Measurements from ENCODE around the gene ENTREP3. TPM values are rescaled to one million over a fixed set of nuclear protein-coding genes. Genes with fewer than 3 reads are reported as not detected.
A peak's percentile ranks its signal among the peaks of the same experiment; 100 is the strongest.

ENTREP3 gene
- total RNA-seq, 1 donor: 6.5 TPM

- H3K9me3 ChIP-seq (ENCODE audit: low read depth, low read length): no peaks in the 10 kb centered on the region
- peaks cover 81% of the 10 kb centered on the region for H3K36me3 ChIP-seq (ENCODE audit: insufficient read depth, low read length)
- no peak overlapping the region for H2AFZ ChIP-seq (ENCODE audit: low read length)
- peak; percentile 71 for DNase-seq (ENCODE audit: insufficient read length, low spot score, missing footprints)
- H3K4me1 ChIP-seq (ENCODE audit: insufficient read depth, low read length): peaks cover 6% of the 10 kb centered on the region
- no peak overlapping the region for H3K4me2 ChIP-seq (ENCODE audit: insufficient read depth, low read length)
- no peak overlapping the region for H3K4me3 ChIP-seq (ENCODE audit: insufficient read depth, low read length)
- no peak overlapping the region for H3K27ac ChIP-seq (ENCODE audit: low read depth, low read length)
- H3K27me3 ChIP-seq (ENCODE audit: insufficient read depth, low read length): no peaks in the 10 kb centered on the region
- peaks cover under 1% of the 10 kb centered on the region for H4K20me1 ChIP-seq (ENCODE audit: insufficient read depth, low read length)
- H3K79me2 ChIP-seq (ENCODE audit: insufficient read depth, low read length): peaks cover 25% of the 10 kb centered on the region
- TF ChIP-seq CTCF (IDR thresholded peaks at IDR 0.05; ENCODE audit: extremely low read depth, low read depth, low read length): no peak
These were observed 11.3 kb upstream of the ENTREP3 start for GRCh38 chr1:155266553-155266952.

GRCh38 chr1:155263067-155263466 lies 7.8 kb upstream of the ENTREP3 start:
- Histone ChIP-seq H3K36me3 (ENCODE audit: insufficient read depth, low read length) (peaks cover 69% of the 10 kb centered on the region), H3K27ac (ENCODE audit: low read depth, low read length) (no peak overlapping the region), H2AFZ (ENCODE audit: low read length) (no peak overlapping the region), H4K20me1 (ENCODE audit: insufficient read depth, low read length) (no peaks in the 10 kb centered on the region), H3K4me2 (ENCODE audit: insufficient read depth, low read length) (no peak overlapping the region), H3K79me2 (ENCODE audit: insufficient read depth, low read length) (peaks cover 25% of the 10 kb centered on the region), H3K4me3 (ENCODE audit: insufficient read depth, low read length) (no peak overlapping the region), H3K4me1 (ENCODE audit: insufficient read depth, low read length) (peaks cover 16% of the 10 kb centered on the region), H3K9me3 (ENCODE audit: low read depth, low read length) (no peaks in the 10 kb centered on the region), H3K27me3 (ENCODE audit: insufficient read depth, low read length) (no peaks in the 10 kb centered on the region)
- TF ChIP-seq CTCF (IDR thresholded peaks at IDR 0.05; ENCODE audit: extremely low read depth, low read depth, low read length): no peak
- DNase-seq (ENCODE audit: insufficient read length, low spot score, missing footprints): no peak

GRCh38 chr1:155261852-155262673 lies 6.8 kb upstream of the ENTREP3 start, which contains the start of gene SCAMP3:
Gene SCAMP3, minus strand, starts transcription at chr1:155262360. Its CDS starts 209 bp downstream, at chr1:155262151.
- peak within 1 kb of the TSS; percentile 89 for H2AFZ ChIP-seq (ENCODE audit: low read length)
- DNase-seq (ENCODE audit: insufficient read length, low spot score, missing footprints): peak; percentile 99
- H4K20me1 ChIP-seq (ENCODE audit: insufficient read depth, low read length): no peaks in the 10 kb centered on the region
- peaks cover 25% of the 10 kb centered on the region for H3K79me2 ChIP-seq (ENCODE audit: insufficient read depth, low read length)
- peaks cover 66% of the 10 kb centered on the region for H3K36me3 ChIP-seq (ENCODE audit: insufficient read depth, low read length)
- peak within 1 kb of the TSS; percentile 92 for H3K4me3 ChIP-seq (ENCODE audit: insufficient read depth, low read length)
- peaks cover 16% of the 10 kb centered on the region for H3K4me1 ChIP-seq (ENCODE audit: insufficient read depth, low read length)
- H3K4me2 ChIP-seq (ENCODE audit: insufficient read depth, low read length): peak within 1 kb of the TSS; percentile 96
- no peaks in the 10 kb centered on the region for H3K9me3 ChIP-seq (ENCODE audit: low read depth, low read length)
- no peaks in the 10 kb centered on the region for H3K27me3 ChIP-seq (ENCODE audit: insufficient read depth, low read length)
- TF ChIP-seq CTCF (IDR thresholded peaks at IDR 0.05; ENCODE audit: extremely low read depth, low read depth, low read length): no peak
- peak within 1 kb of the TSS; percentile 76 for H3K27ac ChIP-seq (ENCODE audit: low read depth, low read length)

- TF ChIP-seq CTCF (IDR thresholded peaks at IDR 0.05; ENCODE audit: extremely low read depth, low read depth, low read length): no peak
- peaks cover 18% of the 10 kb centered on the region for H3K4me1 ChIP-seq (ENCODE audit: insufficient read depth, low read length)
- H3K9me3 ChIP-seq (ENCODE audit: low read depth, low read length): no peaks in the 10 kb centered on the region
- H3K4me2 ChIP-seq (ENCODE audit: insufficient read depth, low read length): peak overlapping the region; percentile 96
- no peaks in the 10 kb centered on the region for H4K20me1 ChIP-seq (ENCODE audit: insufficient read depth, low read length)
- peak overlapping the region; percentile 79 for H2AFZ ChIP-seq (ENCODE audit: low read length)
- H3K4me3 ChIP-seq (ENCODE audit: insufficient read depth, low read length): peak overlapping the region; percentile 92
- DNase-seq (ENCODE audit: insufficient read length, low spot score, missing footprints): peak; percentile 85
- peaks cover 66% of the 10 kb centered on the region for H3K36me3 ChIP-seq (ENCODE audit: insufficient read depth, low read length)
- H3K27me3 ChIP-seq (ENCODE audit: insufficient read depth, low read length): no peaks in the 10 kb centered on the region
- H3K79me2 ChIP-seq (ENCODE audit: insufficient read depth, low read length): peaks cover 25% of the 10 kb centered on the region
- peak overlapping the region; percentile 76 for H3K27ac ChIP-seq (ENCODE audit: low read depth, low read length)
These were observed 6.2 kb upstream of the ENTREP3 start for GRCh38 chr1:155261493-155261851.

Measured in osteoblast (primary cell).